ENCODE data around the gene GAB4.

DNA sequence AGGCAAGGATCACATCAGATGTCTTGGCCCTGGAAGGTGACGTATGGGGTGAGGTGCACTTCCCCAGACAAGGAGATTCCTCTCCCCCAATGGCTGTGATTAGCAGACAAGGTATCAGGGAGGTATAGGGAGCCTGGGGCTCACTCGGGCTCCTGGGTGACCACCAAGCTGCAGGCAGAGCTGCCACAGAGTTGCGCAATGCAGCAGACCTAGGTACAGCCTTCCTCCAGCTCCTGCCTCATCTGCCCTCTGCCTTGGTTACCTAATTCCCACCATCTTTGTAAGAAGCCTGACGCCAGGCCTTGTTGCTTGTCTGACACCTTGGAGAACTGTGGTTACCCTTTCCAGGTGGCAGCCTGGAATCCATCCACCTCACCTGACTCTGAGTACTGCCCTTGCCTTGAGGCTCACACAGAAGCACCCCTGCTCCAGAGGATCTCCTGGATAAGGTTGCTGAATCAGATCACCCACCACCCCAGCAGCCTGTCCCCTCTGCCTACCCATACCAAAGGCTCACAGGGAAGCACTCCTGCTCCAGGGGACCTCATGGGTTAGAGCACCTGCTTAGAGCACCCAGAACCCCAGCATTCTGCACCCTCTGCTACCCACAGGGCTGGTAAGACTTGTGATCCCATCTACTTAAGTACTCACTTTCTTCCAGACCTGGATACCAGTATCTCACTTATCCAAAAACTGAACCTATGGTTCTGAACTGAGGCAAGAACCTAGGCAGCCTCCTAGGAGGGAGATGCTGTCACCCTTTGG, 40.4 kb downstream of the GAB4 start:
- TF ChIP-seq, protein P1, sequence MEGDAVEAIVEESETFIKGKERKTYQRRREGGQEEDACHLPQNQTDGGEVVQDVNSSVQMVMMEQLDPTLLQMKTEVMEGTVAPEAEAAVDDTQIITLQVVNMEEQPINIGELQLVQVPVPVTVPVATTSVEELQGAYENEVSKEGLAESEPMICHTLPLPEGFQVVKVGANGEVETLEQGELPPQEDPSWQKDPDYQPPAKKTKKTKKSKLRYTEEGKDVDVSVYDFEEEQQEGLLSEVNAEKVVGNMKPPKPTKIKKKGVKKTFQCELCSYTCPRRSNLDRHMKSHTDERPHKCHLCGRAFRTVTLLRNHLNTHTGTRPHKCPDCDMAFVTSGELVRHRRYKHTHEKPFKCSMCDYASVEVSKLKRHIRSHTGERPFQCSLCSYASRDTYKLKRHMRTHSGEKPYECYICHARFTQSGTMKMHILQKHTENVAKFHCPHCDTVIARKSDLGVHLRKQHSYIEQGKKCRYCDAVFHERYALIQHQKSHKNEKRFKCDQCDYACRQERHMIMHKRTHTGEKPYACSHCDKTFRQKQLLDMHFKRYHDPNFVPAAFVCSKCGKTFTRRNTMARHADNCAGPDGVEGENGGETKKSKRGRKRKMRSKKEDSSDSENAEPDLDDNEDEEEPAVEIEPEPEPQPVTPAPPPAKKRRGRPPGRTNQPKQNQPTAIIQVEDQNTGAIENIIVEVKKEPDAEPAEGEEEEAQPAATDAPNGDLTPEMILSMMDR (IDR thresholded peaks at IDR 0.05) = no peak
- TF ChIP-seq POLR2A (IDR thresholded peaks at IDR 0.05) = no peak

Data from uterus (tissue), 2 donors.